Glomerular visceral epithelial cell (primary cell): Measurements from ENCODE around the gene MS4A1.
"Not testable (repeated sequence)": the region's sequence is repeated elsewhere in the genome, so short reads cannot be mapped to it uniquely, and the experiment has no call there.

ENCODE experiments used
- DNase-seq: peaks from one replicate; pipeline ENCODE4 v3.0.0-alpha.2; 2016; ENCODE audit errors: extremely low spot score

The MS4A1 gene

DNA sequence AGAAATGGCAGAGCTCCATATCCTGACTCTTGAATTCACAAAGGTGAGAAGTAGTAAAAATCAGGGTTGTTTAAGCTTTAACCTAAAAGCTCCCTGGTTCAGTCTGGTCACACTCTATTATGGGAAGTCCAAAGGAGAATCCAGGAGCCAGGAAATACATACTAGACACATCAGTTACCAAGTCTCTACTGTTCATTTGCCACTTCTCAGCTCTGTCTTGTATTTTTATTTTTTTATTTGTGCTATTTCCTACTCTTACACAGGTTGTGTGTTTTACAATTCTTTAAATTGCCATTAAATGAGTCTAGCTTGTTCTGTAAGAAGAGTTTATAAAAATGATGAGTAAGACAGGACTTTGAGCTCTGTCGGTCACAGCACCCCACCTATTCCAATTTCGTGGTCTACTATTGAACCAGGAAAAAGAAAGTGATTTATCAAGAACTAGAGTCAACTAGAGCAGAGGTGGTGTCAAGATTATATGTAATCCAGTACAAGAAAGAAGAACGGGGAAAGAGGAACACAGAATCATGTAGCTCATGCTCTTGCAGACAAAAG is 46.7 kb downstream of the MS4A1 start:
- no peak for DNase-seq

DNA sequence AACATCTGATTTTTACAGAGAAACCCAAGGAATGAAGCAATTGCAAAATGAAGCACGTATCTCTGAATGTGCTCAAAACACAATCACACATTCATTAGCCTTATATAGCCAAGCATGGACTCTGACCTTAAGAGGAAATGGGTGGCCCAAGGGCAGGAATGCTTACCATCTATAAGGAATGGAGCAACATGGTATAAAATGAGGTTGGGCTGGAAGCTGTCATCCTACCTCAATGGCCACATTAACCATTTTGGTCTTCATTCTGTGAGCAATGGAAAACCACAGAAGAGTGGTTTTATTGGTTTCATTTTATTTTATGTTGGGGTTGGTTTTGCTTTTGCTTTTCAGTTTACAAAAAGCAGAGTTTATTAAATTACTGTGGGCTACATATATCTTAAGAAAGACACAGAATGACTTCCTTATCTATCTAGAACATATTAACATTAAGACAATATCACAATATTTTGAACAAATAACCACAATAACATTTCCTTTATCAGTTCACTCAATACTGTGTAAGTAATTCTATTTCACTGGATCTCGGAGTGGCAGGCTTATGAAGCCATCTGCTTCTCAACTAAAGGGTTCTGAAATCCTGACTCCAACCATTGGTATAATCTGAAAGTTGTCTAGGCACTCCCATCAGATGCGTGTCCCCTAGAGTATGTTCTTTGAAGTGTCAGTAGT is 48.7 kb downstream of the MS4A1 start:
- no peak for DNase-seq

DNA sequence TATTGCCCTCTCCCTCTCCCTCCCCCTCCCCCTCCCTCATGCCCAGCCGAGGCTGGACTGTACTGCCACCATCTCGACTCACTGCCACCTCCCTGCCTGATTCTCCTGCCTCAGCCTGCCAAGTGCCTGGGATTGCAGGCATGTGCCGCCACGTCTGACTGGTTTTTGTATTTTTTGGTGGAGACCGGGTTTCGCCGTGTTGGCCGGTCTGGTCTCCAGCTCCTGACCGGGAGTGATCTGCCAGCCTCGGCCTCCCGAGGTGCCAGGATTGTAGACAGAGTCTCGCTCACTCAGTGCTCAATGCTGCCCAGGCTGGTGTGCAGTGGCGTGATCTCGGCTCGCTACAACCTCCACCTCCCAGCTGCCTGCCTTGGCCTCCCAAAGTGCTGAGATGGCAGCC is 54.0 kb downstream of the MS4A1 start:
- not testable (repeated sequence) for DNase-seq

DNA sequence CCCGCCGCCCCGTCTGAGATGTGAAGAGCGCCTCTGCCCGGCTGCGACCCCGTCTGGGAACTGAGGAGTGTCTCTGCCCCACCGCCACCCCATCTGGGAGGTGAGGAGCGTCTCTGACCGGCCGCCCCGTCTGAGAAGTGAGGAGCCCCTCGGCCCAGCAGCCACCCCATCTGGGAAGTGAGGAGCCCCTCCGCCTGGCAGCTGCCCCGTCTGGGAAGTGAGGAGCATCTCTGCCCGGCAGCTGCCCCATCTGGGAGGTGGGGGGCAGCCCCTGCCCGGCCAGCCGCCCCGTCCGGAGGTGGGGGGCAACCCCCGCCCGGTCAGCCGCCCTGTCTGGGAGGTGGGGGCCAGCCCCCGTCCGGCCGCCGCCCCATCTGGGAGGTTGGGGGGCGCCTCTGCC is 54.6 kb downstream of the MS4A1 start:
- not testable (repeated sequence) for DNase-seq

DNA sequence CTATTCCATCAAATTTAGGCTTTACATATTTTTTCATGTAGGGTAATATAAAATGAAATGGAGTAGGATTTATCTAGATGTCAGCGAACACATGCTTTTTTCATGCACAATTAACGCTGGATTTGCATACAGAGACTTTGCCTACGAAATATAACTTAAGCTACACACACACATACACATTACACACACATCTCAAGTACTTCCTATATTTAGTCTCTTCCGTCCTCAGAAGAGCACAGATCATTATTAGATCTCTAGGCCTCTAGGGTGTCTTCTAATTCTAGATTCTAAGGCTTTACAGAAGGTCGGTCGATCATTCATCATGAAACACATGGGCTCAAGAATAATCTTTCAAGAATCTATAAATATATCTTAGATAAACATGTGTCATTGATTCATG is 55.7 kb downstream of the MS4A1 start:
- DNase-seq: no peak

DNA sequence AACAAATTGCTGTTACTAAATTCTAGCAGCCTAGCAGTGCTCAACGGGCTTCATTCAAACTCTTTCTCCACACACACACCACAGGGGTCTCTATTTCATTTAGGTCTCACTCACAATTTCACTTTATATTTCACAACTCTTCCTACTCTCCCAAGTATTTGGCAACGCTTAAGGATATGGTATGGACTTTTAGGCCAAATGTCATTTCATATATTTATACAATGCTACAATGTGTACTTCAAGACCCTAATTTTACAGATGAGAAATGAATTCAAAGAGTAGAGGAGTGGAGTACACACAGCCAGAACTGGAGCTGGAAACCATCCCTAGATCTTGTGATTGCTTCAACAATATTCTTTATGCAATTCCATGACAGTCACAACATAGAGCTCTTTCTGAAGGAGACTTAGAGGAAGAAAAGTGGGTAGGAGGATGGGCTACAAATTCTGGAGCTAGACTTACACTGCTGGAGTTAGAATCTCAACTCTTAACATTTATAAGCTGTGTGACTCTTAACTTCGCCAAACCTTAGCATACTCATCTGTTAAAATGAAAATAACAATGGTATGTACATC is 57.1 kb downstream of the MS4A1 start:
- DNase-seq: no peak

DNA sequence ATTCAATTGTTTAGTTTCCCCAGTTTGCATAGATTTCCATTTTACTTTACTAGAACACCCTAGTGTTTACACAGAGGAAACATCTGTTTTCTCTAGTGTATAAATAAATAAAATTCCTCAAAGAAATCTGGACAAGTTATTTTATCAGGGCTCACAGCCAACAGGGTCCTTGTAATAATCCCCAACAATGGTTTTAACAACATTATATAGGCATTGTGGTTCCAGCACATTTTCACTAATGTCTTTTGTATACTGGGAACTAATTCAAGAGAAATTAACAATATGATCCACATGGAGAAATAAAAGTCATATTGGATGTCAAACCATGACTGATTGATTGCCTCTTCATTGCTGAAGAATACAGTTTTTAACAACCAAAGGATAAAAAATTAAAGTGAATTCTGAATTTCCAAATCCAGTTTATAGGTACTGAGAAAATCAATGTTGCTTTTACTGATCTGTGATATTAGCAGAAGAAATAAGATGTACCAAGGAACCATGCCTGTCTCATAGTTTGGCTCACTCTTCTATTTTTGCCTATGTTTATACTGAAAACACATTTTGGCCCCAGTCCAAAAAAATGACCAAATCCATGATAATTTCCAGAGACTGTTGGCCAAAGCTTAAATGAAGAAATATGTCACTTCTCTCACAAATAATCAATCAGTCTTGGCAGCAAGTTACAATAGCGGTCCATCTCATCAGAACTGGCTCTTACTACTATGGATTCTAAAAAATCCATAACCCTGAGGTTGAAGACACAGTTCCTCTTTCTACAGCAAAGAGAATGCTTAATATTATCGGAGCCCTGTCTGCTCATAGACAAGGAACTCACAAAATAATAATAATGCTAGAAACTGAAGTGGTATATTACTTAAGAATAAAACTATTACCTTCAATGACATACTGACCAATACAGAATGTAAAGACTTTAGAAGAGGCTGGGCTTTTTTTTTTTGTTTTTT is 58.1 kb downstream of the MS4A1 start:
- DNase-seq: no peak

DNA sequence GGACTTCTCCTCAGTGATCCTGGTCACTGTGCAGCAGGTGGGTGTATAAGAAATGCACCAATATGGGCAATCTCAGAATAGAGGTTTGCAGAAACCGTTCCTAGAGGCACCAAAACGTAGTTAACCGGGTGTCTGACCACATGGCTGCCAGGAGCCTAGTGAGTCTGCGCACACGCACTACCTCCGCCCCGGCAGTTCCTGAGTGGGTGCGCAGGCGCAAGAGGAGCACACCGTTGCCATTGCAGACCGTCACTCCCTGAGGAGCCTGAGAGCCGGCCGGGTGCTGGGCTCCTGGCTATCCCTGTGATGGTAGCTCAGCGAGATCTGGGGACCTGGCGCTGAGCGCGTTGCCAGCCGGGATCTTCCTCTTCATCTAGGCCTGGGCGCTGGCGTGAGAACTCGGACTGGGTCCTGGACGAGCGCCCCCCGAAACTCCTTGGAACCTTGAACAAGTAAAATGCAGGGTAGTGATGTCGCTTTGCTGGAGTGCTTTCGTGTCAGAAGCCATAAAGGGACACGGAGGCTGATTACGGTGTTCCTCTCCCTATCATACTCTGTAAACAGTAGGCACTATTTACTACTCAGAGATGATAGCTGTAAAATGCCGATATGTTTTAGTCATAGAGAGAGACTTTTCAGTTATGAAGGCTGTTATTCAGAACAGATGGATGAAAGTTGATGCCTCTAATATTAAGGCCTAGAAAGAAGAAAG is 59.7 kb downstream of the MS4A1 start, which contains the start of gene MS4A13:
MS4A13 (plus strand) TSS at position 249 of the 712 bp plus-strand sequence. CDS start 2,692 bp downstream, outside the sequence.
- DNase-seq: no peak
